ENCODE data around the gene MTHFD1L. TPM values are rescaled to one million over a fixed set of nuclear protein-coding genes. Genes with fewer than 3 reads are reported as not detected.

MTHFD1L gene
- total and polyA plus RNA-seq, 2 donors (not counting 1 experiment from before 2014, with no cell fraction given), result 36.1 to 48.9 TPM

- Histone ChIP-seq H3K4me1 (ENCODE audit: control insufficient read depth, extremely low read depth, insufficient read depth, low read length) (peaks cover 14% of the 10 kb centered on the region), H4K20me1 (ENCODE audit: control insufficient read depth, extremely low read depth, insufficient read depth, low read length) (no peaks in the 10 kb centered on the region), H3K4me3 (replicated peaks in 1 of 4; ENCODE audit: control extremely low read depth in 1 of 4, insufficient read depth in 1 of 4, low read depth in 3 of 4, low read length in 4 of 4) (no peak overlapping the region), H3K79me2 (ENCODE audit: control insufficient read depth, insufficient read depth, low read length) (no peaks in the 10 kb centered on the region), H3K9me3 (ENCODE audit: control insufficient read depth, insufficient read depth, low read depth, low read length) (no peaks in the 10 kb centered on the region), H3K9ac (ENCODE audit: insufficient read depth, low read length) (no peak overlapping the region), H3K27ac (ENCODE audit: insufficient read depth, low read length) (no peak overlapping the region), H3K36me3 (ENCODE audit: control insufficient read depth, insufficient read depth, low read length) (peaks cover 4% of the 10 kb centered on the region), H3K27me3 (ENCODE audit: control insufficient read depth, insufficient read depth, low read length) (no peaks in the 10 kb centered on the region), H3K4me2 (ENCODE audit: extremely low read depth, insufficient read depth, low read length) (no peak overlapping the region), H2AFZ (ENCODE audit: low read length) (no peak overlapping the region)
- peak; percentile 88 to 96 for DNase-seq (ENCODE audit: low read depth in 2 of 2)
- TF ChIP-seq CTCF (conservative IDR thresholded peaks at IDR 0.05 in 1 of 2, IDR thresholded peaks at IDR 0.05 in 1 of 2; ENCODE audit: low read depth in 1 of 2, low read length in 2 of 2) (no peak), EZH2 (IDR thresholded peaks at IDR 0.05; ENCODE audit: low read length, missing control alignments) (no peak)
Measured at GRCh38 chr6:151063352-151063751, 197.8 kb downstream of the MTHFD1L start.

GRCh38 chr6:151063842-151064647, 198.5 kb downstream of the MTHFD1L start:
- Histone ChIP-seq H3K4me2 (ENCODE audit: extremely low read depth, insufficient read depth, low read length) (no peak overlapping the region), H3K9me3 (ENCODE audit: control insufficient read depth, insufficient read depth, low read depth, low read length) (no peaks in the 10 kb centered on the region), H3K9ac (ENCODE audit: insufficient read depth, low read length) (no peak overlapping the region), H4K20me1 (ENCODE audit: control insufficient read depth, extremely low read depth, insufficient read depth, low read length) (no peaks in the 10 kb centered on the region), H3K4me3 (replicated peaks in 1 of 4; ENCODE audit: control extremely low read depth in 1 of 4, insufficient read depth in 1 of 4, low read depth in 3 of 4, low read length in 4 of 4) (no peak overlapping the region), H3K4me1 (ENCODE audit: control insufficient read depth, extremely low read depth, insufficient read depth, low read length) (peaks cover 19% of the 10 kb centered on the region), H3K79me2 (ENCODE audit: control insufficient read depth, insufficient read depth, low read length) (no peaks in the 10 kb centered on the region), H3K36me3 (ENCODE audit: control insufficient read depth, insufficient read depth, low read length) (peaks cover 4% of the 10 kb centered on the region), H2AFZ (ENCODE audit: low read length) (no peak overlapping the region), H3K27ac (ENCODE audit: insufficient read depth, low read length) (no peak overlapping the region), H3K27me3 (ENCODE audit: control insufficient read depth, insufficient read depth, low read length) (no peaks in the 10 kb centered on the region)
- TF ChIP-seq EZH2 (IDR thresholded peaks at IDR 0.05; ENCODE audit: low read length, missing control alignments), result no peak
- no peak for TF ChIP-seq CTCF (conservative IDR thresholded peaks at IDR 0.05 in 1 of 2, IDR thresholded peaks at IDR 0.05 in 1 of 2; ENCODE audit: low read depth in 1 of 2, low read length in 2 of 2)
- DNase-seq (ENCODE audit: low read depth in 2 of 2), result no peak

- H3K4me1 ChIP-seq (ENCODE audit: control insufficient read depth, extremely low read depth, insufficient read depth, low read length), result peaks cover 27% of the 10 kb centered on the region
- DNase-seq (ENCODE audit: low read depth in 2 of 2), result peak in 1 of 2 donors; percentile 20
- H3K27ac ChIP-seq (ENCODE audit: insufficient read depth, low read length), result no peak overlapping the region
- H2AFZ ChIP-seq (ENCODE audit: low read length), result no peak overlapping the region
- no peak overlapping the region for H3K9ac ChIP-seq (ENCODE audit: insufficient read depth, low read length)
- H4K20me1 ChIP-seq (ENCODE audit: control insufficient read depth, extremely low read depth, insufficient read depth, low read length), result no peaks in the 10 kb centered on the region
- H3K4me3 ChIP-seq (replicated peaks in 1 of 4; ENCODE audit: control extremely low read depth in 1 of 4, insufficient read depth in 1 of 4, low read depth in 3 of 4, low read length in 4 of 4), result no peak overlapping the region
- TF ChIP-seq CTCF (conservative IDR thresholded peaks at IDR 0.05 in 1 of 2, IDR thresholded peaks at IDR 0.05 in 1 of 2; ENCODE audit: low read depth in 1 of 2, low read length in 2 of 2), result no peak
- no peak for TF ChIP-seq EZH2 (IDR thresholded peaks at IDR 0.05; ENCODE audit: low read length, missing control alignments)
- H3K27me3 ChIP-seq (ENCODE audit: control insufficient read depth, insufficient read depth, low read length), result no peaks in the 10 kb centered on the region
- peaks cover 4% of the 10 kb centered on the region for H3K36me3 ChIP-seq (ENCODE audit: control insufficient read depth, insufficient read depth, low read length)
- no peak overlapping the region for H3K4me2 ChIP-seq (ENCODE audit: extremely low read depth, insufficient read depth, low read length)
- no peaks in the 10 kb centered on the region for H3K9me3 ChIP-seq (ENCODE audit: control insufficient read depth, insufficient read depth, low read depth, low read length)
- H3K79me2 ChIP-seq (ENCODE audit: control insufficient read depth, insufficient read depth, low read length), result no peaks in the 10 kb centered on the region
Measured at GRCh38 chr6:151065027-151065815, 199.7 kb downstream of the MTHFD1L start.

Data from fibroblast of lung (primary cell).